GM12878 (cell line): ENCODE results near the gene CAMTA1. TPM values are rescaled to one million over a fixed set of nuclear protein-coding genes. Genes with fewer than 3 reads are reported as not detected.

Source experiments
- ATAC-seq: fragments of 200-7000 bp; cut with Tn5 transposase; 3 replicates; pipeline ENCODE4 v1.9.1; 2020; ENCODE audit warnings: mild to moderate bottlenecking, moderate library complexity
- BruUV-seq: library from RNA; stranded (reverse); fragments of 400-500 nt; replicated peaks from 2 replicates; lab custom pipeline; 2021; lab: Mats Ljungman, UMichigan
- CTCF ChIA-PET: fragments of 300-600 bp; sonication (Branson Sonifier 250); formaldehyde crosslinking; extraction: SDS; loops from one replicate; lab custom pipeline; 2021; ENCODE audit warnings: inconsistent platforms; lab: Yijun Ruan, JAX
- POLR2A ChIA-PET: fragments of 350-600 bp; formaldehyde crosslinking; extraction: SDS; loops from one replicate; lab custom pipeline; 2021; ENCODE audit warnings: inconsistent platforms; lab: Charles Lee
- RAD21 ChIA-PET: fragments of 300-600 bp; sonication (Branson Sonifier 250); formaldehyde crosslinking; loops from one replicate; lab custom pipeline; 2023; ENCODE audit warnings: antibody characterized with exemption; ENCODE audit not compliant: unreplicated experiment; lab: Charles Lee
- SMC1A ChIA-PET: fragments of 300-600 bp; sonication (Branson Sonifier 250); formaldehyde crosslinking; loops from one replicate; lab custom pipeline; 2023; ENCODE audit not compliant: unreplicated experiment, uncharacterized antibody; lab: Charles Lee
- DNase-seq: peaks from one replicate; pipeline ENCODE4 v3.0.0-alpha.2; 2011; ENCODE audit warnings: low read depth, low spot score
- FAIRE-seq: peaks from 3 replicates; lab custom pipeline; 2011; peaks lifted over from hg19 to GRCh38; lab: Jason Lieb, UNC
- H2AFZ ChIP-seq: 2 replicates; pipeline ENCODE4 v1.6.0; 2011; ENCODE audit warnings: low read depth, low read length, control low read depth; ENCODE audit not compliant: control insufficient read depth
- H3K27ac ChIP-seq: 2 replicates; pipeline ENCODE4 v1.5.1; 2011; ENCODE audit warnings: control low read depth; ENCODE audit not compliant: control insufficient read depth, insufficient read depth
- H3K27me3 ChIP-seq, 2 experiments: replicated peaks in 1 of 2; 2 replicates each; pipeline versions ENCODE4 v1.6.0 to v1.6.1; 2011; ENCODE audit warnings: low read length in 1 of 2; ENCODE audit not compliant: control insufficient read depth in 2 of 2, insufficient read depth in 2 of 2
- H3K36me3 ChIP-seq, 2 experiments: 2 replicates each; pipeline ENCODE4 v1.5.1; 2011; ENCODE audit warnings: low read length in 1 of 2; ENCODE audit not compliant: control insufficient read depth in 2 of 2, insufficient read depth in 2 of 2
- H3K4me1 ChIP-seq: 2 replicates; pipeline ENCODE4 v1.6.1; 2011; ENCODE audit warnings: mild to moderate bottlenecking, low read length, moderate library complexity, mixed read lengths; ENCODE audit not compliant: control insufficient read depth, insufficient read depth
- H3K4me2 ChIP-seq: 2 replicates; pipeline ENCODE4 v1.6.0; 2011; ENCODE audit warnings: control low read depth; ENCODE audit not compliant: control insufficient read depth, insufficient read depth
- H3K4me3 ChIP-seq: fragments of 200-600 bp; sonication (generic); 2 replicates; pipeline ENCODE4 v1.5.1; 2016
- H3K79me2 ChIP-seq: 2 replicates; pipeline ENCODE4 v1.6.0; 2011; ENCODE audit warnings: low read length; ENCODE audit not compliant: control insufficient read depth, insufficient read depth
- H3K9ac ChIP-seq: 2 replicates; pipeline ENCODE4 v1.8.0; 2011; ENCODE audit warnings: low read length, control low read depth, mixed read lengths; ENCODE audit not compliant: control insufficient read depth, insufficient read depth
- H3K9me3 ChIP-seq: replicated peaks from 3 replicates; pipeline ENCODE4 v1.5.1; 2011; ENCODE audit warnings: mild to moderate bottlenecking, low read length; ENCODE audit not compliant: control insufficient read depth, insufficient read depth
- H4K20me1 ChIP-seq: 2 replicates; pipeline ENCODE4 v1.6.0; 2011; ENCODE audit not compliant: control insufficient read depth, insufficient read depth
- BCLAF1 ChIP-seq: fragments of 450-650 bp; IDR thresholded peaks from 2 replicates; pipeline ENCODE4 v1.6.1; 2017; ENCODE audit warnings: antibody characterized with exemption, mild to moderate bottlenecking, moderate library complexity
- BMI1 ChIP-seq: fragments of 450-650 bp; IDR thresholded peaks from 2 replicates; pipeline ENCODE4 v1.6.1; 2016; ENCODE audit warnings: mild to moderate bottlenecking, moderate library complexity, borderline replicate concordance
- BRCA1 ChIP-seq: IDR thresholded peaks from 2 replicates; pipeline ENCODE4 v1.6.1; 2011; ENCODE audit warnings: low read depth, low read length, improper control_type of control experiment
- CBFB ChIP-seq: IDR thresholded peaks from 2 replicates; pipeline ENCODE4 v1.6.1; 2016; ENCODE audit warnings: antibody characterized with exemption, low read depth
- CBX5 ChIP-seq: sonication (generic); IDR thresholded peaks from 2 replicates; pipeline ENCODE4 v1.6.1; 2016; ENCODE audit warnings: low read depth, moderate library complexity, mild to moderate bottlenecking, inconsistent platforms
- CHD1 ChIP-seq: IDR thresholded peaks from 2 replicates; pipeline ENCODE4 v1.6.1; 2012; ENCODE audit warnings: low read depth, low read length, improper control_type of control experiment
- FOXK2 ChIP-seq: fragments of 450-650 bp; IDR thresholded peaks from 2 replicates; pipeline ENCODE4 v1.6.1; 2017; ENCODE audit warnings: mild to moderate bottlenecking, moderate library complexity
- HDGF ChIP-seq: fragments of 450-650 bp; IDR thresholded peaks from 2 replicates; pipeline ENCODE4 v1.6.1; 2016; ENCODE audit warnings: antibody characterized with exemption
- KLF5 ChIP-seq: fragments of 450-650 bp; IDR thresholded peaks from 2 replicates; pipeline ENCODE4 v1.6.1; 2014; ENCODE audit warnings: mild to moderate bottlenecking; ENCODE audit not compliant: partially characterized antibody
- NFXL1 ChIP-seq: fragments of 450-650 bp; IDR thresholded peaks from 2 replicates; pipeline ENCODE4 v1.6.1; 2017; ENCODE audit warnings: antibody characterized with exemption, mild to moderate bottlenecking, borderline replicate concordance
- PRDM15 ChIP-seq: fragments of 450-650 bp; formaldehyde crosslinking; IDR thresholded peaks from 2 replicates; pipeline ENCODE4 v1.4.0; 2020; ENCODE audit warnings: mild to moderate bottlenecking, moderate library complexity
- SPI1 ChIP-seq: IDR thresholded peaks from 2 replicates; pipeline ENCODE4 v1.6.1; 2011; ENCODE audit warnings: low read depth, mild to moderate bottlenecking, low read length, moderate library complexity, borderline replicate concordance; ENCODE audit not compliant: insufficient read depth
- STAT3 ChIP-seq: IDR thresholded peaks from 2 replicates; pipeline ENCODE4 v1.6.1; 2011; ENCODE audit warnings: low read depth, low read length, improper control_type of control experiment
- ZBED1 ChIP-seq: IDR thresholded peaks from 2 replicates; pipeline ENCODE4 v1.6.1; 2016; ENCODE audit warnings: borderline replicate concordance
- ZNF384 ChIP-seq: IDR thresholded peaks from 2 replicates; pipeline ENCODE4 v1.6.1; 2012; ENCODE audit warnings: low read depth, mild to moderate bottlenecking, low read length, improper control_type of control experiment, borderline replicate concordance
- WGBS: methylation state at CpG from one replicate; pipeline ENCODE4 v1.1.6; 2016; ENCODE audit warnings: low lambda C conversion rate; ENCODE audit not compliant: insufficient replicate concordance, insufficient coverage; ENCODE audit errors: missing lambda C conversion rate; 5-methylcytosine and 5-hydroxymethylcytosine counted together
- in situ Hi-C: fragments of 300-500 bp; cut with MboI; formaldehyde crosslinking; loops from 9 replicates; pipeline ENCODE4 v1.14.3; 2018; ENCODE audit warnings: mixed read lengths
- intact Hi-C: fragments of 100-400 bp; cut with micrococcal nuclease; formaldehyde crosslinking; loops from one replicate; pipeline ENCODE4 v1.14.2; 2022; ENCODE audit not compliant: unreplicated experiment
- polyA plus RNA-seq, 11 experiments: library from polyadenylated mRNA; depleted of rRNA in 4 of 11; unstranded in 6 of 11; stranded (reverse) in 5 of 11; fragments of >200 nt; fragmentation: Nextera tagmentation in 4 of 11; fragmentation: Illumina TruSeq in 1 of 11; extraction: Ambion mirVana in 4 of 11; extraction: Trizol in 1 of 11; gene quantifications; 1 replicate in 1 of 11; 2 replicates in 10 of 11; pipeline versions ENCODE4 v1.2.1 to v1.2.3, GENCODE V29; 2011 to 2016; ENCODE audit warnings: inconsistent platforms in 2 of 11, missing spikeins in 2 of 11, low read depth in 1 of 11
- total RNA-seq, 4 experiments: library from RNA; depleted of rRNA in 3 of 4; stranded (reverse); fragments of >200 nt in 3 of 4; fragmentation: Illumina TruSeq in 1 of 4; extraction: Trizol in 1 of 4; gene quantifications; 2 replicates each; pipeline versions ENCODE4 v1.2.1 to v1.2.3, GENCODE V29; 2013 to 2021
- TF ChIP-seq, protein P1 (sequence below): fragments of 450-650 bp; IDR thresholded peaks from 2 replicates; pipeline ENCODE4 v1.6.1; 2017; ENCODE audit warnings: mild to moderate bottlenecking

The CAMTA1 gene
- total and polyA plus RNA-seq, 10 of the 15 experiments (the other 5 are each of a cell fraction or from before 2014, with no cell fraction given): 37.7 to 148 (median 76.4) TPM

GRCh38 chr1:7636795-7637526, 851.7 kb downstream of the CAMTA1 start:
- ATAC-seq (no peak), FAIRE-seq (no peak), DNase-seq (no peak)
- TF ChIP-seq SPI1 (no peak), ZBED1 (no peak), BMI1 (no peak), CHD1 (no peak), FOXK2 (no peak), PRDM15 (CRISPR knock-in tag) (no peak), KLF5 (no peak), BCLAF1 (no peak), STAT3 (no peak), BRCA1 (no peak), ZNF384 (no peak), NFXL1 (no peak), CBFB (no peak), CBX5 (no peak), HDGF (no peak)
- TF ChIP-seq, protein P1, sequence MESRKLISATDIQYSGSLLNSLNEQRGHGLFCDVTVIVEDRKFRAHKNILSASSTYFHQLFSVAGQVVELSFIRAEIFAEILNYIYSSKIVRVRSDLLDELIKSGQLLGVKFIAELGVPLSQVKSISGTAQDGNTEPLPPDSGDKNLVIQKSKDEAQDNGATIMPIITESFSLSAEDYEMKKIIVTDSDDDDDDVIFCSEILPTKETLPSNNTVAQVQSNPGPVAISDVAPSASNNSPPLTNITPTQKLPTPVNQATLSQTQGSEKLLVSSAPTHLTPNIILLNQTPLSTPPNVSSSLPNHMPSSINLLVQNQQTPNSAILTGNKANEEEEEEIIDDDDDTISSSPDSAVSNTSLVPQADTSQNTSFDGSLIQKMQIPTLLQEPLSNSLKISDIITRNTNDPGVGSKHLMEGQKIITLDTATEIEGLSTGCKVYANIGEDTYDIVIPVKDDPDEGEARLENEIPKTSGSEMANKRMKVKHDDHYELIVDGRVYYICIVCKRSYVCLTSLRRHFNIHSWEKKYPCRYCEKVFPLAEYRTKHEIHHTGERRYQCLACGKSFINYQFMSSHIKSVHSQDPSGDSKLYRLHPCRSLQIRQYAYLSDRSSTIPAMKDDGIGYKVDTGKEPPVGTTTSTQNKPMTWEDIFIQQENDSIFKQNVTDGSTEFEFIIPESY: no peak
- no peak overlapping the region for H3K4me3 ChIP-seq
- CTCF ChIA-PET: interaction anchor here (0.7 kb wide), 1 partner anchor 37 kb away, joined by 3 read pairs; no protein-coding TSS in a partner anchor
- no peak overlapping the region for H3K9ac ChIP-seq
- WGBS: 23% methylated on average over 16 of the region's 16 CpGs
- peaks cover 2 to 5% of the 10 kb centered on the region in 2 experiments; a peak in 3 of 4 replicates for H3K27me3 ChIP-seq
- RAD21 ChIA-PET: no interaction called here
- no peaks in the 10 kb centered on the region for H3K4me1 ChIP-seq
- H4K20me1 ChIP-seq: no peaks in the 10 kb centered on the region
- H3K36me3 ChIP-seq: no peaks in the 10 kb centered on the region
- H3K9me3 ChIP-seq: no peaks in the 10 kb centered on the region
- POLR2A ChIA-PET: no interaction called here
- in situ Hi-C loops: no loop called here
- no TSS peak for BruUV-seq
- no peak overlapping the region for H3K27ac ChIP-seq
- SMC1A ChIA-PET: no interaction called here
- intact Hi-C loops: no loop called here
- no peak overlapping the region for H3K4me2 ChIP-seq
- H2AFZ ChIP-seq: no peak overlapping the region
- no peaks in the 10 kb centered on the region for H3K79me2 ChIP-seq
